ENCODE measurements around the gene MAGI2. TPM values are rescaled to one million over a fixed set of nuclear protein-coding genes. Genes with fewer than 3 reads are reported as not detected.

The MAGI2 gene
- total RNA-seq, 1 donor from 2014 or later = 2.5 TPM

- DNase-seq (ENCODE audit: low read depth) = no peak
- TF ChIP-seq CTCF (IDR thresholded peaks at IDR 0.05; ENCODE audit: insufficient read depth, low read length, poor library complexity, severe bottlenecking) = no peak
- Histone ChIP-seq H3K36me3 (ENCODE audit: control insufficient read depth, insufficient read depth, low read length) (no peaks in the 10 kb centered on the region), H3K4me3 (ENCODE audit: low read depth, low read length) (no peak overlapping the region), H3K27me3 (ENCODE audit: control insufficient read depth, insufficient read depth, low read length) (no peaks in the 10 kb centered on the region)
Measured at GRCh38 chr7:78101076-78101475, 1352.4 kb downstream of the MAGI2 start.

GRCh38 chr7:78099715-78100394, 1353.6 kb downstream of the MAGI2 start:
- Histone ChIP-seq H3K27me3 (ENCODE audit: control insufficient read depth, insufficient read depth, low read length) (no peaks in the 10 kb centered on the region), H3K4me3 (ENCODE audit: low read depth, low read length) (no peak overlapping the region), H3K36me3 (ENCODE audit: control insufficient read depth, insufficient read depth, low read length) (no peaks in the 10 kb centered on the region)
- TF ChIP-seq CTCF (IDR thresholded peaks at IDR 0.05; ENCODE audit: insufficient read depth, low read length, poor library complexity, severe bottlenecking) = no peak
- DNase-seq (ENCODE audit: low read depth) = peak; percentile 60

- no peak overlapping the region for H3K4me3 ChIP-seq (ENCODE audit: low read depth, low read length)
- no peak for DNase-seq (ENCODE audit: low read depth)
Measured at GRCh38 chr7:78095549-78095948, 1357.9 kb downstream of the MAGI2 start.

GRCh38 chr7:78092331-78092730, 1361.1 kb downstream of the MAGI2 start:
- Histone ChIP-seq H3K4me3 (ENCODE audit: low read depth, low read length) (no peak overlapping the region), H3K36me3 (ENCODE audit: control insufficient read depth, insufficient read depth, low read length) (no peaks in the 10 kb centered on the region), H3K27me3 (ENCODE audit: control insufficient read depth, insufficient read depth, low read length) (no peaks in the 10 kb centered on the region)
- DNase-seq (ENCODE audit: low read depth) = no peak
- no peak for TF ChIP-seq CTCF (IDR thresholded peaks at IDR 0.05; ENCODE audit: insufficient read depth, low read length, poor library complexity, severe bottlenecking)

More at GRCh38 chr7:78095549-78095948, 1357.9 kb downstream of the MAGI2 start:
- H3K27me3 ChIP-seq (ENCODE audit: control insufficient read depth, insufficient read depth, low read length) = no peaks in the 10 kb centered on the region
- no peaks in the 10 kb centered on the region for H3K36me3 ChIP-seq (ENCODE audit: control insufficient read depth, insufficient read depth, low read length)
- no peak for TF ChIP-seq CTCF (IDR thresholded peaks at IDR 0.05; ENCODE audit: insufficient read depth, low read length, poor library complexity, severe bottlenecking)

GRCh38 chr7:78090616-78091015, 1362.9 kb downstream of the MAGI2 start:
- no peak for DNase-seq (ENCODE audit: low read depth)
- Histone ChIP-seq H3K4me3 (ENCODE audit: low read depth, low read length) (no peak overlapping the region), H3K27me3 (ENCODE audit: control insufficient read depth, insufficient read depth, low read length) (no peaks in the 10 kb centered on the region), H3K36me3 (ENCODE audit: control insufficient read depth, insufficient read depth, low read length) (no peaks in the 10 kb centered on the region)
- no peak for TF ChIP-seq CTCF (IDR thresholded peaks at IDR 0.05; ENCODE audit: insufficient read depth, low read length, poor library complexity, severe bottlenecking)

All from kidney epithelial cell (primary cell).